ENCODE results near the gene POLN. TPM values are rescaled to one million over a fixed set of nuclear protein-coding genes. Genes with fewer than 3 reads are reported as not detected.
A peak's percentile ranks its signal among the peaks of the same experiment; 100 is the strongest.

Gene POLN
- total RNA-seq, 4 donors from 2014 or later: 3.3 to 9.6 (median 5.5) TPM

GRCh38 chr4:2068566-2068965, 173.4 kb downstream of the POLN start:
- Histone ChIP-seq H3K4me3 (no peak overlapping the region), H3K4me1 (peaks cover 0 to 18% (median 4%) of the 10 kb centered on the region in 4 donors), H3K36me3 (no peaks in the 10 kb centered on the region), H3K27ac (no peak overlapping the region), H3K9me3 (no peaks in the 10 kb centered on the region), H3K27me3 (peaks cover 0 to 10% of the 10 kb centered on the region in 2 donors)
- 81 to 87% methylated on average over 9 to 11 of the region's 11 CpGs for WGBS, 2 donors
- TF ChIP-seq POLR2A (IDR thresholded peaks at IDR 0.05) (no peak), CTCF (IDR thresholded peaks at IDR 0.05) (no peak), EP300 (IDR thresholded peaks at IDR 0.05) (no peak)
- no peak for DNase-seq (ENCODE audit: low spot score in 2 of 2)

- no peak for DNase-seq (ENCODE audit: low spot score in 2 of 2)
- no peaks in the 10 kb centered on the region for H3K9me3 ChIP-seq
- peaks cover 0 to 10% of the 10 kb centered on the region in 2 donors for H3K27me3 ChIP-seq
- peaks cover 0 to 18% (median 4%) of the 10 kb centered on the region in 4 donors for H3K4me1 ChIP-seq
- WGBS, 2 donors: 95 to 96% methylated on average over 13 of the region's 13 CpGs
- TF ChIP-seq POLR2A (IDR thresholded peaks at IDR 0.05): no peak
- no peak for TF ChIP-seq CTCF (IDR thresholded peaks at IDR 0.05)
- no peak for TF ChIP-seq EP300 (IDR thresholded peaks at IDR 0.05)
- no peaks in the 10 kb centered on the region for H3K36me3 ChIP-seq
- H3K4me3 ChIP-seq: no peak overlapping the region
- no peak overlapping the region for H3K27ac ChIP-seq
These were observed 173.8 kb downstream of the POLN start for GRCh38 chr4:2068198-2068470.

- 75 to 90% methylated on average over 14 to 20 of the region's 26 CpGs for WGBS, 2 donors
- no peak for DNase-seq (ENCODE audit: low spot score in 2 of 2)
- Histone ChIP-seq H3K27me3 (peaks cover 0 to 10% of the 10 kb centered on the region in 2 donors), H3K36me3 (no peaks in the 10 kb centered on the region), H3K9me3 (no peaks in the 10 kb centered on the region), H3K4me1 (peaks cover 0 to 18% (median 4%) of the 10 kb centered on the region in 4 donors), H3K4me3 (no peak overlapping the region), H3K27ac (no peak overlapping the region)
- TF ChIP-seq CTCF (IDR thresholded peaks at IDR 0.05): no peak
- TF ChIP-seq POLR2A (IDR thresholded peaks at IDR 0.05): no peak
- no peak for TF ChIP-seq EP300 (IDR thresholded peaks at IDR 0.05)
These were observed 174.3 kb downstream of the POLN start for GRCh38 chr4:2067446-2068197.

GRCh38 chr4:2066571-2067445, 175.1 kb downstream of the POLN start:
- H3K4me1 ChIP-seq: peaks cover 0 to 10% (median 2%) of the 10 kb centered on the region in 4 donors
- 73 to 82% methylated on average over 23 to 29 of the region's 29 CpGs for WGBS, 2 donors
- H3K4me3 ChIP-seq: no peak overlapping the region
- no peak for DNase-seq (ENCODE audit: low spot score in 2 of 2)
- H3K36me3 ChIP-seq: no peaks in the 10 kb centered on the region
- no peaks in the 10 kb centered on the region for H3K9me3 ChIP-seq
- peak overlapping the region in 1 of 4 donors; percentile 58 for H3K27ac ChIP-seq
- H3K27me3 ChIP-seq: peaks cover 0 to 11% of the 10 kb centered on the region in 2 donors
- TF ChIP-seq POLR2A (IDR thresholded peaks at IDR 0.05) (no peak), EP300 (IDR thresholded peaks at IDR 0.05) (no peak), CTCF (IDR thresholded peaks at IDR 0.05) (no peak)

All from tibial nerve (tissue), 4 donors.